SW480 (cell line): ENCODE measurements around the gene CXXC4.

ENCODE experiments used
- DNase-seq: peaks from one replicate; pipeline ENCODE4 v3.0.0-alpha.2; 2016; ENCODE audit warnings: low spot score

Gene CXXC4

DNA sequence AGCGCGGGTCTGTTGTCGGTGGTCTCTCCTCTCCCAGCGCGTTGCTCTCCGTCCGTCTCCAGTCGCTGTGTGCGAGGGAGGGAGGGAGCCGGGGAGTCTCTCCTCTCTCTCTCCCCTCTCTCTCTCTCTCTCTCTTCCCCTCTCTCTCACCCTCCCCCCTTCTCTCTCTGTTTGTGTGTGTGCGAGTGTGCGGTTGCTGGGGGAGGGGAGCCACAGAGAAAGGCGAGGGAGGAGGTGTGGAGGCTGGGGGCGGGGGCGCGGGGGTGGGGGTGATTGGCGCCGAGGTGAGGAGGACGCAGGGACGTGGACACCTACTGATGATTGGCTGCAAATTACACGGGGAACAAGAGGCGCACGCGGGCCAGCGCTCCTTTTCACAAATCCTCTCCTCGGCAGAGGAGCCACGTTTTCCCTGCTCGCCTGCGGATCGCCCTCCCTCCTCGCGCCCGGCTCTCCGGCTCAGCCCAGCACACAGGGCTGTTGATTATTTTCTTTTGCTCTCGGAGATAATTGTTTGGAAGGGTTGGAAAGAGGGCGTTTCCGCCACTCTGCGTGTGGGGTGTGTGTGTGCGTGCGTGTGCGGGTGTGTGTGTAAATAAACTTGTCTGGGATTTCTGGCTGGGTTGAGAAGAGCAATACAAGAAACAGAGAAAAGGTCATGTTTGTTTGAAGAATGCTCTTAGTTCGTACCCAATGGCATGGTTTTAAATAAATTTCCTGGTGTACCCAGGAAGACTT is at the start of gene CXXC4:
Gene CXXC4 (minus strand): TSS at position 73 of the 738 bp plus-strand sequence. CDS start 3,092 bp downstream, outside the sequence.
- peak; percentile 78 for DNase-seq

DNA sequence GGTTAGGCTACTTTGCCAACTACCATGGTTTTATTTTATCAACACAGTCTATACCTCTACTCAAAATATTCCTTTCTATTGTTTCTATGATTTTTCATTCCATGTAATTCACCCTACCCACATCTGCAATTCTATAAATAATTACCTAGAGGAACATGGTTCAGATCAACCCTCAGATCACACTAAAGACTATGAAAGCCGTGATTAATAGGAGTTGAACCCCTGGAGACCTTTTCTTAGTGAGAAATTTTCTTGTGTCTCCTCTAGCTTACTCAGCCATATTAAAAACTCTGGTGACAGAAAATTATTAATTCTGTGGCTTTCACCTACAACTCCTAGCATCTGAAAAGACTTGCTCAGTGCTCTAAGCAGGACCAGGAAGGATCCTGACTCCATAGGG is 38.5 kb upstream of the CXXC4 start:
- DNase-seq = no peak

DNA sequence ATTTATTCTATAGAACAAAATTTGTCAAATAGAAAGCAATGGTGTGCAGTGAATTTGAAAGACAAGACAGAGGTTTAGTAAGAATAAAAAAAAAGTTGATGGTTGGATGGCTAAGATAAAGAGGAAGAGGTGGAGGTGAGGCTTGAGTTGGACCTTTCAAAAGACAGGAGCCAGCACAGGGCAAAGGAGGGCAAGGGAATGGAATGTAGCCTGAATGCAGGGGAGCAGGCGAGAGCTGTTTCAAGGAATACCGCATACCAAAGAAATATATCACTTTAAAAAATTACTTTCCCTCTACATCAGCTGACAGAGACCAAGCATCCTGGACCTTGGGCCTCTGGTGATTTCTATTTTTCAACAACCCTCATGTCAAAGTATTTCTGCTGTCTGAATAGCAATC is 38.0 kb upstream of the CXXC4 start:
- DNase-seq = no peak

DNA sequence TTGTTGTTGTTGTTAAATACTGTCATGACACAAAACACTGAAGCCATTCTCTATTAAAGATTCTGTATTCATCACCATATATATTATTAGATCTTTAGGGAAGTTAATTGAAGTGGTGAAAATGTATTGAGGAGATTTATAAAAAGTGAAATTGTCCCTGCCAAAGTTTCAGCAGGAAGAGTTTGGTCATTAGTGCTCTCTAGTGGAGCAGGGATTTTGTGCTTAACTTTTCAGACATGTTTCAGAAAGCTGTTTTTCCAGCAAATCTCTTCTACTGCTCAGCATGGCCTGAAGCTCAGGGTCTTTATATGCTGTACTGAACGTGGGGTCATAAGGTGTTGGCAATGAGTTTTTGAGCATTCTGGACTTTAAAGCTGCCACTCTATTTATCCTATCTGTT is 36.7 kb upstream of the CXXC4 start:
- DNase-seq = no peak

DNA sequence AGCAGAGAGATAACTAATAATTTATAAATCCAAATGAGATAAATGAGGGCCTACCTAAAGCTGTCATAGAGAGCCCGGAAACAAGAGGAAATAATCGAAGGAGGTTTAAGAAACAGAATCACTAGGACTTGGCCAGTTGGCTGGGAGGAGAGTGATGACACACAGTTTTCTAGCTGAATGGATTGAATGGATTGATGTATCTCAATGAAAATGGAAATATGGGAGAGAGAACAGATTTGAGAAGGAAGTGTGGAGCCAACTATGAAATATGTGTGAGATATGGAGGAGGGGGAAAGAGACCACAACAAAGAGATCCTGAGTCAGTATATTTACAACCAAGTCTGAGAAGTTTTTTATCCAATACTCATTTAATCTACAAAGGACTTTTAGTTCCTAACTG is 35.7 kb upstream of the CXXC4 start:
- DNase-seq = no peak

DNA sequence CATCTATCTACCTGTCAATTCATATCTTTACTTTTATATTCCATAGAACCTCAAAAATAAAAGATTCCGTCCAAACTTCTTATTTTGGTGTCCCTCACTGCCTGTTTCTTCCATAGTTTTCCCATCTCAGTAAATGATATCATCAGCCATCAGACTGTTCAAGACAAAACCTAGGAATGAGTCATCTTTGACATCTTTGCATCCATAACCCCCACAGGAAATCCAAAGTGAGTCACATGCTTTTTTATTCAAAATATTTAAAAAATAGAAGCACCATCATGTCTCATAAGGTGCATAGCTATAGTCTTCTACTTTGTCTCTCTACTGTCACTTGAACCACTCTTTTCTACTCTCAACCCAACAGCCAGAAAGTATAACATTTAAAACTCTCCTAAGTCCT is 29.9 kb upstream of the CXXC4 start:
- DNase-seq = no peak

DNA sequence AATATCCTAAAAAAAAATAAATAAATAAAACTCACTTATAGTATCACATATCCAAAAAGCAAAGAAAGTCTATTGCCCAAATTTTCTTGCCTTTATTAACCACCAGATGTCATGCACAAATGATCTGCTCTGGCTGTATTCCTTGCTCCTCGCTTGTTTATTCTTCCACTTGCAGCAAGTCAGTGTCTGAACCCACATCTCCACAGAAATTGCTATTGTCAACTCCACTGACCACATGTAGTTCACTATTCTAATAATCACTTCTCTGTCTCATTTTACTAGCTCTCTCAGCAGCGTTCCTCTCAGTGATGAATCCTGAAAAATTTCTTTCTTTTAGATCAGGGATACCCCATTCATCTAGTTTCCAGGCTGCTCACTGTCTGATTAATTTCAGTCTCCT is 29.3 kb upstream of the CXXC4 start:
- no peak for DNase-seq

DNA sequence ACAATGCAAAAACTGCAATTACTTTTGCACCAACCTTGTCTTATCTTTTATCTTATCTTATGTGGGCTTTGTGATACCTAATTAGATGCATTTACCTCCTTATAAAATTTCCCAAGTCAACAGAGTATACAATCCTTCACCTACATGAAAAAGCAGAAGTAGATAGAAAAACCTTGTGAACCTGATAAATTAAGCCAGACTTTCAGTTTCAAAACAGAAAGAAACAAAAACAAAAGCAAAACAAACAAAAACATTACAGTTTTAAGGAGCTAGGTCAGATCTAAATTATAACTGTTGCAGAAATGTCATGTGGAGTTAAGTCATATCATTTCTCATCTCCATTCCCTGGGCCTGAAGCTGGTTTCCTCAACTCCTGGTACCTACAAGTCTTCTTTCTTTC is 24.9 kb upstream of the CXXC4 start:
- DNase-seq = no peak

DNA sequence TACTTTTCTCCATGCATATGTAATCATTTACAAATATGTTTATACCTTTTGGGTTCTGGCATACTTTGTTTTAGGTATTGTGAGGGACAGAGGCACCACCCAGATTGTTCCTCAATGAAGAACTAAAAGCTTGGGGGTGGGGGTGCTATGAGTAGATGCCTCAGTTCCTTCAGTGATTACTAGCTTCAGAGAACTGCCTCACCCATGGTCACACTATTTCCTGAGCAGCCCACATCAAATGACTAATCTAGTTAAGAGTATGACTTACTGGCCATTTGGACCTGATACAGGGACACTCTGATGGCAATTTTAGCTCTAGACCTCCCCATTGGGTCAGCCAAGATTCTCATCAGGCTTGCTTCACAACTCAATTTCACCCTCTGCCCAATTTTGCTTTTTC is 22.2 kb upstream of the CXXC4 start:
- DNase-seq = no peak

DNA sequence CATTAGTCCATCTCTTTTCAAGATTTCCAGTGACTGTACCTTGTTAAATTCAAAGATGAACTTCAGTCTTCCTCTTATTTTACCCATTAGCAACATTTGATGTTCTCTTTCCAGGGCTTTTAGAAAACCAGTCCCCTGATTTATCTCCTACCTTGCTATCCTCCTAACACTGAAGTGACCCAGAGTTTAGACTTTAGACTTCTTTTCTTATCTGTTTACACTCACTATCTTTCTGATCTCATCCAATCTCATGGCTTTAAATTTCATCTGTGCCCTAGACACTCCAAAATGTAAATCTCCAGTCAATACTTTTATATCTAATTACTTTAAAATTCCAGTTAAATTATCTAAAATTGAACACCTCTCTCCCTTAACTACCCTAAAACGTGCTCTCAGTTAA is 13.5 kb upstream of the CXXC4 start:
- no peak for DNase-seq

DNA sequence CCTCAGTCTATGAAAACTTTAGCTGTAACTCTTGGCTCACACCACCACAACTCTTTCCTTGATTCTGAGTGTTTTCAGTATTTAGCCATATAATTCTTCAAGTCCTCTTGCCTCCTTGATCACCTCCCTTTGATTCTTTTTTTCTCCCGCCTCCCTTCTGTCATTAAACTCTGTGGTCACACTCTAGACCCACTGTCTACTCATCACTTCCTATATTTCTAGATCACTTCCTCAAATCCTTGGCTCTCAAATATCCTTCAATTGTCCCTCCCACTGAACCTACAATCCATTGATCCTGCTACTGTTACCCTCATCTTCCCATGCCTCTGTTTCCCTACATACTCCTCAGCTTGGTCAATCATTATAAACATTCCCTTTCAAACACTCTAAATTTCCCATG is 12.4 kb upstream of the CXXC4 start:
- DNase-seq = no peak

DNA sequence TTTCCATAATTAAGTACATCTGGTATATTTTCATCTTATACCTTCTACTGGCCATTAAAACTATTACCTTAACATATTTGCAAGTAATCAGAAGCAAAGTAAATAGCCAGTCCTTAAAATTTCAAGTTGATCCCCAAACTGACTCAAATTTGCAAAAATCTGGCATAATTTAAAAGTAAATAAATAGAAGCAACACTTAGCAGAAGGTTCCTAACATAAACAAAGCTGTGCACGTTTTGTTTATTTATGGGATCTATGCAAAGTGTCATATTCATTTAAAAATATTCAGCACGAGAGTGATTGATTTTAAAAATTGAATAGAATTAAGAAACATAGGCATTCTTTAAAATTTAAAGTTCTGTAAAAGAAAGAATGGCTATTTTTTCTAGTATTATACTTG is 9.8 kb upstream of the CXXC4 start:
- DNase-seq = no peak

DNA sequence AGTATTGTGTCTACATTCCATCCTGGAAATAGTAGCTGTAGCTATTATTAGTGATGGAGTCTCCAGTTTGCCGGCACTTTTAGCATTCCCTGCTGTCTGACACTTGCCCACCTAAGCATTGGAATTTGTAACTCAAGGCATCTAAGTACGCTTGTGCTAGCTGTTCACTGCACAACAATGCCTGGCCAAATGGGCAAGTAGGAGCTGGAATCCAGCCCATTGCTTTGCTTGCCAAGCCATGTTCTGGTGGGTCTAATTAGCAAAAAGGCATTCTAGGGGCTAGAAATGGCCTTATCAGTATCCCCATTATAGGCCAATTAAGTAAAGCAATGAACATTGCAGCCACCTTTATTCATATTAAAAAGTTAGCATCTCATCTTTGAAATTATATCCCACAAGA is 7.8 kb upstream of the CXXC4 start:
- no peak for DNase-seq

DNA sequence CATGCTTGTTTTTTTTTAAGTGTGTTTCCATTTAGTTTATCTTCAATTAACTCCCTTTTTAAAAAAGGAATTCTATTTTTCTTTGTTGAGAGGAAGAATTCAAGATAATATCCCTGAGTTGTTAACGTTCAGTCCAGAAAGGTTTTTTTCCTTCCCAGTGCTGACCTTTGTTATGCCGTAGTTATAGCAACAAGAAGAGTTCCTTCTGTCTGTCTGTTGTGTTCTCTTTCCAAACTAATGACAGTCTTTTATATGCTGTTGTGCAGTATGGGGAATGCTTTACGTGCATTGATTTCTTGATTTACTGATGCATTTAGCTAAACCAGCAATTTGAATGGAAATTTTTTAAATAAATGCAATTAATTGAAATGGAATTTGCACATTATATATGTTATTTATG is 6.6 kb upstream of the CXXC4 start:
- DNase-seq = no peak

DNA sequence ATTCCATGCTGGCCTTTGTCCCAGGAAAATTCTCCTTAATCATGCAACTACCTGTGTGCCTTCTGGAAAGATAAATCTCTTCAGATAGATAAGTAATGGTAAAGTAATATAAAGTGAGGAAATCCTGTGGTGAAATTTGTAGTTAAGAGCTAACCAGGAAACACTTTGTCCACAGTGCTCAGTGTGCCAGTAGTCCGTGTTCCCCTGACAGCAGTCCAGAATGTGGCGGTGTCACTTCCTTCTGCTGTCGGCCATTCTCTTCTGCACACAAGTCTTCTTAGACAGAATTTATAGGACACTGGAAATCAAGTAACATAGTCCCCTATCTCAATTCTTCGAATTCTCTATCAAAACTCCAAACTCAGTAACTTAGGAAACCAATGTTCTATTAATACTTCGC is 5.7 kb upstream of the CXXC4 start:
- DNase-seq = no peak

DNA sequence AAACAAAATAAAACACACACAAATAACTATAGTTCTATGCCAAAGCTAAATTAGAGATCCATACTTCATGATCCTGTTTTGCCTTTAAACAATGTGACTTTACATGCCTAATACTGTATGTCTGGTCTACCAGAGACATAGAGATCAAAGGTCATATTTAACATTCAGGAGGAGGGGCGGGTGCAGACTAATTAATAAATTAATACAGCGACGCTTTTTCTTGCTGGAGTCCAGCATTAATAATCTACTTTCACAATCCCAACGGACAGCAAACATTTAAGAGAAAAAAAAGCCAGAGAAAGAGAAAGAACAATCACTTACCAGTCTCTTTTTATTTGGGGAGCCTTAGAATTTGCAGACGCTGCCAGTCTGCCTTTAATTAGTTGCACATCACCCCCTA is 509 bp downstream of the CXXC4 start:
- peak; percentile 6 for DNase-seq

DNA sequence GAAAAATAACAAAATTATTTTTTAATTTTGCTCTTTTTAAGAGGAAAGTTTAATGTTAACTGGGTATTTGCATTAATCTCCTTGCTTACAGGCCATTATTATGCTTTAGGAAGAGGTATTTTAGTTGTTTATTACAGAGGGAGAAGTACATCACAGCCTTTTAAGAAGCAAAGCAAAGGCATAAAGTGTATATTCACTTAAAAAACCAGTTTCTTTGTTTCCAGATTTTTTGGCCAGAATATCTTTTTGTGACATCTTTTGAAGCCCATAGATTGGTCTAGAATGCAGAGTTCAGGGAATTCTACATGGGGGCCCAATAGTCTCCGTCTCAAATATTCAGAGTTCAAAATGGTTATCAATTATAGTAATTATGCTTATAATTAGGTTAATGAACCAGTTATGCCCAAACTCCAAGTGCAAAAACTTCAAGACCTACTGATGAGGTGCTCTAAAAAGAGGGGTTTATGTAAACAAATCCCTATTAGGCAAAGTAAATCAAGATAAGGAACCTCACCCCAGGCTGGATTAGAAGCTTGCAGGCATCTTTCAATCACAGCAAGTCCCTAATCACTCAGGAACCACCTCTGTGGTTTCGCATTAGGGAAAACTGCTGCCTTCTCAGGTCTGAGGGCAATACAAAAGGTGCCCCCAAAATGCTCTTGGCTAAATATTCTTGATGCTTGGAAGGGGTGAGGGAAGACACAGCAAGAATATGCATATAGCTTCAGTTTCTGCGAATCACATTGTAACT is 1.4 kb downstream of the CXXC4 start:
- no peak for DNase-seq

DNA sequence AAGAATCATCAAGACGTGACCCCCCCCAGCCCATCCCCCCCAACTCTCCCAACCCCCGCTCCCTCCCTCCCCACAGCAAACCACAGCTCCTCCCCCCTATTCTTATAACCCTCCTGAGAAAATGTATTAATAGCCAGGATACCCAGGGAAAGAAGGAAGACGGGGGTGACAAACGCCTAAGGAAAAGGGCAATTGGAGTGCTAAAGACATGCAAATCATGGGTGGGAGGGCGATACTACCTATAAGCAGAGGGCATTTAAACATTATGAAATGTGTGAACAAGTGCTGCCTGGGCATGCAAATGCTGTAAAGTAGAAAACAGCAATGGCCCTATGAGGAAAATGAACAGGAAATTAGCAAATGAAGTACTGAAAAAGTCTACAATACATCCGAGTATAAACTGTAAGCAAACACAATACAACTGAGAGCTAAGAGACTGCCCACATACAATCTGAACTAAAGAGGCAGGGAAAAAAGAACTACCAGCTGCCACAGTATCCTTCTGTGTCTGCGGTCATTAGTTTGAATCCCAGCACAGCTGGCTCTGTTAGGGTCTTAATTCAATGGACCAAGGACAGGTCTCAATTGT is 2.4 kb downstream of the CXXC4 start:
- DNase-seq = no peak

DNA sequence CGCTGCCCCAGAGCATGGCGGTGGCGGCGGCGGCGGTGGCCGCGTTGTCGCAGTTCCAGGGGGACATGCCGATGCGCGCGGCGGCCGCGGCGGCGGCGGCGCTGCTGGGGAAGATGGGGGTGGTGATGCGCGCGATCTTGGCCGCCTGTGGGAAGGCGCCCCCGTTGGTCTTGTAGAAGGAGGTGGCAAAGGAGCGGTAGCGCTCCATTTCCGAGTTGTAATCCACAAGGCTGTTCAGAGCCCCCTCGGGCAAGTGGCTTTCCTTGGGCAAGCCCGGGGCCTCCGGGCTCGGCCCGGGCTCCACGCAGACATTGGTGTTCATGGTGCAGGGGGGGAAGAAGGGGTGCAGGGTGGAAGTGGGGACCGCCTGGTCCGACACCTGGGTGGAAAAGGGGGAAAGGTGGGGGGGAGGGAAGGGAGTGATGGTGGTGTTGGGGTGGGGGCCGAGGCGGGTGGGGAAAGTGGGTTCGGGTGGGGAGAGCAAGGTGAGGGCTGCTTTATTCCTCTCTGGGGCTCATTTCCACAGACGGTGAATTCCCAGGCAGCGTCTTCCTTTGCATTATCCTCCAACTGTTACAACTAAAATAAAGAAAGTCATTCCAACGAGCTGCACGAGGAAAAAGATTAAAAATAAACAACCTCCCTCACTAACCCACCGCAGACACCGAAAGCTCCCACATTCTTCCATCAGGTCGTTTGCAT is 3.1 kb downstream of the CXXC4 start:
- peak; percentile 27 for DNase-seq

DNA sequence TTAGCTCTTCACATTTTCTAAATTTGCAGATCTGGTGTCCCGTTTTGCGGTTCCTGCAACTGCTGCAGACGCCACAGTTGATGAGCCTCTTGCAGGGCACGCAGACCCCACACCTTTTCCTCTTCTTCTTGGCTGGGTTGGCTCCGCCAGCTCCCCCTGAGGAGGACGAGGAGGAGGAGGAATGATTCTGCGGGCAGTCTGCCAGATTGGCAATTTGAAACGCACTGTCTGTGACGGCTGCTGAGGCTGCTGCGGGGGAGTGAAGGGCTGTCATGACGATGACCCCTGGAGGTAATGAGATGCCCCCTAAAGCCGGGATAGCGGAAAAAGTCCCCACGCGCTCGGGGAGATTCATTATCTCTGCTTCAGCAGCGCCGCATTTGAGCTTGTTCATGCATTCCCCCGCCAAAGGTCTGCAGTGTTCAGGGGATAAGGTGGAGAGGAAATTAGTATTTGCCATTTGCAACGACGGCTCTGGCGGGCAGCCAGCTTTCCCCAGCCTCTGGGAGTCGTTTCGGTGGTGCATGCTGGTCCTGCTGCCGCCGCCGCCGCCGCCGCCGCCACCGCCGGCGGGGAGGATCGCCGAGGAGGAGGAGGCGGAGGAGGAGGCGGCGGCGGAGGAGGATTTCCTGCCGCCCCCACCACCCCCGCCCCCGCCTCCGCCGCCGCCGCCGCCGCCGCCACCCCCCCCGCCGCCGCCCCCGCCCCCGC is 3.8 kb downstream of the CXXC4 start:
- peak; percentile 62 for DNase-seq

DNA sequence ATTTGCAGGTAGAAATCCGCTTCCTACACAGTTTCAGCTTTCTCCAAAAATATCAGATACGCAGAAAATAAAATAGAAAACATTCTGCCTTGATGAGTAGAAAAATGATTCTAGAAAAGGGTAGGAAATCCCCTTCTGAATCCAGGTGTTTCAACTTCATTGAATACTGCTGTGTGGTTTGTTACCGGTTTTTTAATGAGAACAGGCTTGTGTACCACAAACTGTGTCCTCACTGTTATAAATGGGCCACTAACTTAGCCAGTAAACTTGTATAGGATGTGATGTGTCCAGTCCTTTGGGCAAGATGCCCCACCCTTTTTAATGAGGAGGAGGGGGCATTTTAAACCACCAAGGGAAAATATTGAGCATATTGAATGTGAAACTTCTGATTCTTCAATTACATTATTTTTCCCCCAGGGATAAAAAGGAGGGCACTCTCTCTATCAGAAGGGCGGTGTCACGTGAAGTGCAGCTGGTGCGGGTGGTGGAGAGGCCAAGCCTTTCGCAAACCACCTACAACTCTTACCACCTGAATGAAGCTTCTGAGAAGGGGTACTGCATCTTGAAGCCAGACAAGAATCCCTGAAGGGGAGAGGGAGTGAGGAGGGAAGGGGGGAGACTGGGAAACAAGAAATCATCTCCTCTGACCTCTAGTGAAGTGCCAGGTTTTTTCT is 4.5 kb downstream of the CXXC4 start:
- DNase-seq = no peak

DNA sequence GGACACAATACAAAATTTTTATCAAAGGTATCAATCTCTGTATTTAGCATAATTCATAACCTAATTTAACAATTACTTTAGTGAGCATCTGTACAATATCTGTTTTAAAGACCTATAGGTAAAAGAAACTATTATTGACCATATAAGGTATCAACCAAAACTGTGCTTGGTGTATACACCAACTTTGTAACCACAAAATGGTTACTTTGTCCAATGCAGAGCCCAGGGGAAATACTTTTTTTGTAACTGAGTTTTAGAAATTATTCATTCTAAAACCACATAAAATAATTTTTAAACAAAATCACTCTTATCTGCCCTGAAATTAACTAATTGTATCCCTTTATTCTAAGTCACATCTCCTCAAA is 5.0 kb downstream of the CXXC4 start:
- no peak for DNase-seq
